Osteoblast (primary cell): ENCODE results near the gene ARNT2. TPM values are rescaled to one million over a fixed set of nuclear protein-coding genes. Genes with fewer than 3 reads are reported as not detected.

Experiments used
- DNase-seq: peaks from one replicate; pipeline ENCODE4 v3.0.0; 2011; ENCODE audit warnings: low spot score, mixed read lengths; ENCODE audit not compliant: insufficient read length; ENCODE audit errors: missing footprints
- H2AFZ ChIP-seq: 2 replicates; pipeline ENCODE4 v1.6.0; 2011; ENCODE audit warnings: mild to moderate bottlenecking, low read length
- H3K27ac ChIP-seq: 2 replicates; pipeline ENCODE4 v1.5.1; 2011; ENCODE audit warnings: mild to moderate bottlenecking, low read depth, low read length, moderate library complexity
- H3K27me3 ChIP-seq: 2 replicates; pipeline ENCODE4 v1.6.0; 2012; ENCODE audit warnings: mild to moderate bottlenecking, control low read depth, inconsistent platforms, low read length, moderate library complexity; ENCODE audit not compliant: insufficient read depth
- H3K36me3 ChIP-seq: 2 replicates; pipeline ENCODE4 v1.5.1; 2011; ENCODE audit warnings: mild to moderate bottlenecking, low read length, control low read depth, moderate library complexity; ENCODE audit not compliant: insufficient read depth
- H3K4me1 ChIP-seq: 2 replicates; pipeline ENCODE4 v1.5.1; 2011; ENCODE audit warnings: mild to moderate bottlenecking, low read length, control low read depth, moderate library complexity; ENCODE audit not compliant: insufficient read depth
- H3K4me2 ChIP-seq: 2 replicates; pipeline ENCODE4 v1.6.0; 2011; ENCODE audit warnings: mild to moderate bottlenecking, low read length; ENCODE audit not compliant: insufficient read depth
- H3K4me3 ChIP-seq: fragments of 200-600 bp; sonication (generic); 3 replicates; pipeline ENCODE4 v1.5.1; 2012; ENCODE audit warnings: mild to moderate bottlenecking, low read length, inconsistent platforms; ENCODE audit not compliant: insufficient read depth
- H3K79me2 ChIP-seq: 2 replicates; pipeline ENCODE4 v1.6.0; 2012; ENCODE audit warnings: mild to moderate bottlenecking, low read length, control low read depth, inconsistent platforms; ENCODE audit not compliant: insufficient read depth
- H3K9me3 ChIP-seq: 2 replicates; pipeline ENCODE4 v1.5.1; 2011; ENCODE audit warnings: low read depth, low read length, control low read depth
- H4K20me1 ChIP-seq: 2 replicates; pipeline ENCODE4 v1.6.0; 2012; ENCODE audit warnings: mild to moderate bottlenecking, low read length, control low read depth; ENCODE audit not compliant: insufficient read depth
- total RNA-seq: library from RNA; depleted of rRNA; stranded (reverse); fragments of >200 nt; gene quantifications from 2 replicates; pipeline ENCODE4 v1.2.3, GENCODE V29; 2012
- TF ChIP-seq, protein P1 (sequence below): IDR thresholded peaks from 2 replicates; pipeline ENCODE4 v1.5.1; 2011; ENCODE audit warnings: mild to moderate bottlenecking, low read depth, low read length, moderate library complexity; ENCODE audit errors: extremely low read depth

Gene ARNT2
- total RNA-seq, 1 donor, result 30.0 TPM

DNA sequence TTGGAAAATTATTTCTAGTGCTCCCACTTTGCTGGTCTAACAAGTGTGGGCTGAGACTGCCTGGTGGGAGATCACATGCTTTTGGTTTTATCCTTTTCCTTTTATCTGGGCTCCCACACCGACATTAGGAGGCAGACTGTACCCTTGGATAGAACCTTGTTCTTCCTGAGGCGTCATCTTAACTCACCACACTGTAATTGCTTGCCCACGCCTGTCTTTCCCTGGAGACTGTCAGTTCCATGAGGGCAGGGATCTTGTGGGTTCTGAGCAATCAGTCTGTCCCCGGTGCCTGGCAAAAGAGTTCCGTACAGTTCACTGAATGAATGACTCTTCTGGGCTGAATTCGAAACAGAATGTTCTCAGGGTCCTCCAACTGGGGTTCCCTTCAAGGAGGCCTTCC lies 166.4 kb downstream of the ARNT2 start:
- peak; percentile 73 for DNase-seq
- Histone ChIP-seq H2AFZ (no peak overlapping the region), H3K4me3 (no peak overlapping the region), H3K9me3 (no peaks in the 10 kb centered on the region), H3K27ac (no peak overlapping the region), H3K79me2 (no peaks in the 10 kb centered on the region), H4K20me1 (no peaks in the 10 kb centered on the region), H3K4me1 (peaks cover 14% of the 10 kb centered on the region), H3K4me2 (no peak overlapping the region), H3K27me3 (no peaks in the 10 kb centered on the region), H3K36me3 (peaks cover 49% of the 10 kb centered on the region)
- TF ChIP-seq, protein P1, sequence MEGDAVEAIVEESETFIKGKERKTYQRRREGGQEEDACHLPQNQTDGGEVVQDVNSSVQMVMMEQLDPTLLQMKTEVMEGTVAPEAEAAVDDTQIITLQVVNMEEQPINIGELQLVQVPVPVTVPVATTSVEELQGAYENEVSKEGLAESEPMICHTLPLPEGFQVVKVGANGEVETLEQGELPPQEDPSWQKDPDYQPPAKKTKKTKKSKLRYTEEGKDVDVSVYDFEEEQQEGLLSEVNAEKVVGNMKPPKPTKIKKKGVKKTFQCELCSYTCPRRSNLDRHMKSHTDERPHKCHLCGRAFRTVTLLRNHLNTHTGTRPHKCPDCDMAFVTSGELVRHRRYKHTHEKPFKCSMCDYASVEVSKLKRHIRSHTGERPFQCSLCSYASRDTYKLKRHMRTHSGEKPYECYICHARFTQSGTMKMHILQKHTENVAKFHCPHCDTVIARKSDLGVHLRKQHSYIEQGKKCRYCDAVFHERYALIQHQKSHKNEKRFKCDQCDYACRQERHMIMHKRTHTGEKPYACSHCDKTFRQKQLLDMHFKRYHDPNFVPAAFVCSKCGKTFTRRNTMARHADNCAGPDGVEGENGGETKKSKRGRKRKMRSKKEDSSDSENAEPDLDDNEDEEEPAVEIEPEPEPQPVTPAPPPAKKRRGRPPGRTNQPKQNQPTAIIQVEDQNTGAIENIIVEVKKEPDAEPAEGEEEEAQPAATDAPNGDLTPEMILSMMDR, result no peak

DNA sequence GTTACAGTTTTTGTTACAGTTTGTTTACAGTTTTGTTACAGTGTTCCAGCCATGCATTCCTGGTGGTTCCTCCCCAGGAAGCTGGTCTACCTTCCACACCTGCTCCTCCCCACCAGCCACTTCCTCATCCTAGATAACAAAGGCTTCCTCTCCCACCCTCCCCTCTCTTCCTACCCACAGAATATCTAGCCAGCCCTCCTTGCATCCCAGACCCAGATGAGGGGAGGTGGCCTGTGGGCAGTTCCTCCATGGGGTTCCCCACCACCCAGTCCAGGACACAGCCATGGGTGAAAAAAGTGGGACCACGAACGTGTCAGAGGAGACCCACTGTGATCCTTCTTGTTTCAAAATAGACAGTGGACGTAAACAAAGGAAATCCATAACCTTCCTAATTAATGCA lies 168.2 kb downstream of the ARNT2 start:
- H3K9me3 ChIP-seq, result no peaks in the 10 kb centered on the region
- no peak for DNase-seq
- no peak overlapping the region for H3K27ac ChIP-seq
- H3K36me3 ChIP-seq, result peaks cover 45% of the 10 kb centered on the region
- no peaks in the 10 kb centered on the region for H4K20me1 ChIP-seq
- no peak overlapping the region for H3K4me3 ChIP-seq
- H2AFZ ChIP-seq, result no peak overlapping the region
- no peaks in the 10 kb centered on the region for H3K79me2 ChIP-seq
- peaks cover 13% of the 10 kb centered on the region for H3K4me1 ChIP-seq
- TF ChIP-seq, protein P1, result no peak
- H3K4me2 ChIP-seq, result no peak overlapping the region
- no peaks in the 10 kb centered on the region for H3K27me3 ChIP-seq

DNA sequence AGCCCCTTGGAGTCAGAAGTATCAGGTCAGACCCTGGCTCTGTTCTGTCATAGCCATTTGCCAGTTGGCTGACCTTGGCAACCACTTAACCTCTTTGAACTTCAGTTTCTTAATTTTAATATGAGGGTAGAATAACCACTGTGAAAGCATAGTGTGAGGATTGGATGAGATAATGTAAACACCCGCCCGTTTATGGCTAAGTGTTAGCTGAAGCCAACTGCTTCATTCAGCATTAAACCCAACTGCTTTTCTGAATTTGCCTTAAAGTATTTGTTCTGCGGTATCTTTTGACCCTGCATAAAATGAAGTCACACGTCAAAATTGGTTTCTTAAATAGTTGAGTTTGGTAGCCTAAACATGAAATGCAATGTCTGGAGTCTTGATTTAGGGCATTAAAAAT lies 169.4 kb downstream of the ARNT2 start:
- no peaks in the 10 kb centered on the region for H3K9me3 ChIP-seq
- H2AFZ ChIP-seq, result no peak overlapping the region
- H3K4me1 ChIP-seq, result peaks cover under 1% of the 10 kb centered on the region
- no peak overlapping the region for H3K4me3 ChIP-seq
- H3K27ac ChIP-seq, result no peak overlapping the region
- H3K36me3 ChIP-seq, result peaks cover 46% of the 10 kb centered on the region
- H3K27me3 ChIP-seq, result no peaks in the 10 kb centered on the region
- H3K79me2 ChIP-seq, result no peaks in the 10 kb centered on the region
- H3K4me2 ChIP-seq, result no peak overlapping the region
- no peak for DNase-seq
- H4K20me1 ChIP-seq, result no peaks in the 10 kb centered on the region
- TF ChIP-seq, protein P1, result no peak

DNA sequence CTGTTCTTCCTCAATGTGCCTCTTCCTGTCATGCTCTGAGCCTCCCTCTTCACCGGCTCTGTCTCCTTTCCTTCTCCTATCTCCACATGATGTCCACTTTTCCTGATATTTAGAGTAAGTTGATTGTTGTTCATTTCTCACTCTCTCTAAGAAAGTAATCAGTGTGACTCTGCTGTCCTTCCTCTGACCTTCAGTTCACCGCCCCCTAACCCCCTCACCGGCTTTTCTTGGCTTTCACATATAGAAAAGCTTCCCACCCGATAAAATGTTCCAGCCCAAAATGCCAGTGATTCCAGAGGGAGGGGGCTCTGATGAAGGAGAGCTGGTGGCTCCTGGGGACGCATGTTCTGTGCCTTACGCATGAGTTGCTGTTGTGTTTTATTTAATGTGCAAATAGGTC lies 170.4 kb downstream of the ARNT2 start:
- no peak overlapping the region for H2AFZ ChIP-seq
- no peak overlapping the region for H3K27ac ChIP-seq
- no peaks in the 10 kb centered on the region for H4K20me1 ChIP-seq
- no peaks in the 10 kb centered on the region for H3K79me2 ChIP-seq
- no peaks in the 10 kb centered on the region for H3K9me3 ChIP-seq
- H3K36me3 ChIP-seq, result peaks cover 40% of the 10 kb centered on the region
- no peak overlapping the region for H3K4me2 ChIP-seq
- DNase-seq, result no peak
- H3K27me3 ChIP-seq, result no peaks in the 10 kb centered on the region
- H3K4me1 ChIP-seq, result no peaks in the 10 kb centered on the region
- no peak overlapping the region for H3K4me3 ChIP-seq
- TF ChIP-seq, protein P1, result no peak
